ENCODE measurements around the gene C5AR1. TPM values are rescaled to one million over a fixed set of nuclear protein-coding genes. Genes with fewer than 3 reads are reported as not detected.

The C5AR1 gene
- polyA plus RNA-seq, 1 of the 3 experiments (the other 2 are of a cell fraction): 1.2 TPM

GRCh38 chr19:47358936-47359335, 49.3 kb downstream of the C5AR1 start:
- H3K4me3 ChIP-seq (ENCODE audit: low read depth in 2 of 2, low read length in 1 of 2): no peak overlapping the region
- no peak overlapping the region for H3K4me2 ChIP-seq
- no peak overlapping the region for H2AFZ ChIP-seq (ENCODE audit: low read depth)
- H4K20me1 ChIP-seq (ENCODE audit: insufficient read depth): no peaks in the 10 kb centered on the region
- H3K79me2 ChIP-seq (ENCODE audit: insufficient read depth): peaks cover 17% of the 10 kb centered on the region
- H3F3A ChIP-seq (replicated peaks; ENCODE audit: insufficient read depth): peaks cover 4% of the 10 kb centered on the region
- CTCF ChIA-PET: interaction anchor here (1.0 to 2.6 kb wide), 4 partner anchors 10 to 54 kb away, joined by 3 to 11 read pairs (median 4); partner anchors contain the start of gene DHX34
- H3K27ac ChIP-seq (ENCODE audit: low read depth in 2 of 2, low read length in 1 of 2): no peak overlapping the region
- no peaks in the 10 kb centered on the region; a peak in 1 of 4 replicates for H3K4me1 ChIP-seq (ENCODE audit: control insufficient read depth in 1 of 2, insufficient read depth in 2 of 2, low read depth in 1 of 2, low read length in 1 of 2)
- no peaks in the 10 kb centered on the region for H3K27me3 ChIP-seq (ENCODE audit: insufficient read depth)
- no peaks in the 10 kb centered on the region for H3K9me3 ChIP-seq
- TF ChIP-seq IRF3 (IDR thresholded peaks at IDR 0.05; ENCODE audit: low read depth, low read length) (no peak), TEAD4 (IDR thresholded peaks at IDR 0.05; ENCODE audit: borderline replicate concordance, insufficient read depth) (no peak), FOXM1 (IDR thresholded peaks at IDR 0.05; ENCODE audit: low read depth) (no peak), EZH2phosphoT487 (IDR thresholded peaks at IDR 0.05; ENCODE audit: borderline replicate concordance, low read depth) (no peak), RCOR1 (IDR thresholded peaks at IDR 0.05; ENCODE audit: low read length) (no peak), ELF1 (IDR thresholded peaks at IDR 0.05) (no peak), SIN3A (IDR thresholded peaks at IDR 0.05; ENCODE audit: borderline replicate concordance, low read depth, low read length) (no peak), CHD2 (IDR thresholded peaks at IDR 0.05; ENCODE audit: low read length, partially characterized antibody) (no peak)
- no peak for DNase-seq
- peaks cover 47 to 63% of the 10 kb centered on the region in 2 experiments for H3K36me3 ChIP-seq (replicated peaks in 1 of 2; ENCODE audit: control insufficient read depth in 1 of 2, insufficient read depth in 2 of 2, low read length in 1 of 2)
- 92% methylated on average over 6 of the region's 6 CpGs for whole genome bisulfite sequencing (ENCODE audit: low lambda C conversion rate)
- H3K9me2 ChIP-seq: no peaks in the 10 kb centered on the region
- POLR2A ChIA-PET: no interaction called here
- no peak overlapping the region for H3K9ac ChIP-seq

GRCh38 chr19:47362321-47362720, 52.7 kb downstream of the C5AR1 start:
- no peak overlapping the region for H2AFZ ChIP-seq (ENCODE audit: low read depth)
- no peaks in the 10 kb centered on the region for H3K4me1 ChIP-seq (ENCODE audit: control insufficient read depth in 1 of 2, insufficient read depth in 2 of 2, low read depth in 1 of 2, low read length in 1 of 2)
- peaks cover 5% of the 10 kb centered on the region for H3F3A ChIP-seq (replicated peaks; ENCODE audit: insufficient read depth)
- TF ChIP-seq NRF1 (IDR thresholded peaks at IDR 0.05; ENCODE audit: low read depth, low read length): no peak
- no peak for TF ChIP-seq FOXJ3 (CRISPR knock-in tag; IDR thresholded peaks at IDR 0.05)
- no peak for TF ChIP-seq IRF3 (IDR thresholded peaks at IDR 0.05; ENCODE audit: low read depth, low read length)
- no peak for TF ChIP-seq FOXM1 (IDR thresholded peaks at IDR 0.05; ENCODE audit: low read depth)
- TF ChIP-seq REST (IDR thresholded peaks at IDR 0.05; ENCODE audit: low read depth, low read length): no peak
- no peak for TF ChIP-seq MXI1 (IDR thresholded peaks at IDR 0.05; ENCODE audit: low read depth, low read length)
- no peak for TF ChIP-seq PBX3 (IDR thresholded peaks at IDR 0.05)
- no peak for TF ChIP-seq EP300 (IDR thresholded peaks at IDR 0.05; ENCODE audit: borderline replicate concordance in 1 of 2, low read depth in 1 of 2, low read length in 1 of 2)
- no peak for TF ChIP-seq SIN3A (IDR thresholded peaks at IDR 0.05; ENCODE audit: borderline replicate concordance, low read depth, low read length)
- TF ChIP-seq TCF12 (IDR thresholded peaks at IDR 0.05): no peak
- TF ChIP-seq CHD2 (IDR thresholded peaks at IDR 0.05; ENCODE audit: low read length, partially characterized antibody): no peak
- TF ChIP-seq GABPA (IDR thresholded peaks at IDR 0.05; ENCODE audit: low read depth): no peak
- TF ChIP-seq MAX (IDR thresholded peaks at IDR 0.05; ENCODE audit: low read depth): no peak
- TF ChIP-seq GATA2 (CRISPR knock-in tag; IDR thresholded peaks at IDR 0.05): no peak
- H3K4me3 ChIP-seq (ENCODE audit: low read depth in 2 of 2, low read length in 1 of 2): no peak overlapping the region
- no peaks in the 10 kb centered on the region for H3K9me3 ChIP-seq
- H4K20me1 ChIP-seq (ENCODE audit: insufficient read depth): no peaks in the 10 kb centered on the region
- ChIA-PET CTCF (interaction anchor here (1.5 to 2.7 kb wide), 3 partner anchors 14 to 58 kb away, joined by 4 to 12 read pairs (median 6); partner anchors contain the start of gene DHX34), POLR2A (no interaction called here)
- WGBS (ENCODE audit: low lambda C conversion rate): 95% methylated on average over 19 of the region's 21 CpGs
- no peak overlapping the region for H3K4me2 ChIP-seq
- no peaks in the 10 kb centered on the region for H3K9me2 ChIP-seq
- peak; percentile 5 for DNase-seq
- H3K36me3 ChIP-seq (replicated peaks in 1 of 2; ENCODE audit: control insufficient read depth in 1 of 2, insufficient read depth in 2 of 2, low read length in 1 of 2): peaks cover 31 to 36% of the 10 kb centered on the region in 2 experiments
- H3K79me2 ChIP-seq (ENCODE audit: insufficient read depth): peaks cover 3% of the 10 kb centered on the region; the same call in 1 of the 2 replicates
- H3K27me3 ChIP-seq (ENCODE audit: insufficient read depth): no peaks in the 10 kb centered on the region
- H3K27ac ChIP-seq (ENCODE audit: low read depth in 2 of 2, low read length in 1 of 2): no peak overlapping the region
- no peak overlapping the region for H3K9ac ChIP-seq

Measured in SK-N-SH (cell line).